HEK293 (cell line): ENCODE data around the gene GNGT1.

Source experiments
- CTCF ChIA-PET: fragments of 350-600 bp; formaldehyde crosslinking; extraction: SDS; loops from one replicate; lab custom pipeline; 2021; ENCODE audit warnings: antibody characterized with exemption; lab: Yijun Ruan, JAX
- POLR2A ChIA-PET: fragments of 300-600 bp; formaldehyde crosslinking; extraction: SDS; loops from one replicate; lab custom pipeline; 2020; ENCODE audit warnings: antibody characterized with exemption, inconsistent platforms; lab: Yijun Ruan, JAX
- H3K27ac ChIP-seq: fragments of 200-500 bp; sonication (Bioruptor generic); 2 replicates; pipeline ENCODE4 v1.5.1; 2014; ENCODE audit warnings: low read depth, low read length, control low read depth, inconsistent platforms; ENCODE audit errors: extremely low read depth
- H3K36me3 ChIP-seq, 2 experiments: fragments of 200-500 bp in 1 of 2; sonication (Bioruptor generic) in 1 of 2; 1 replicate in 1 of 2; 2 replicates in 1 of 2; pipeline ENCODE4 v1.5.1; 2014 to 2017; ENCODE audit warnings: inconsistent platforms in 2 of 2, low read length in 2 of 2; ENCODE audit not compliant: control insufficient read depth in 2 of 2, insufficient read depth in 1 of 2
- H3K4me1 ChIP-seq: fragments of 200-500 bp; sonication (Bioruptor generic); 2 replicates; pipeline ENCODE4 v1.5.1; 2014; ENCODE audit warnings: mild to moderate bottlenecking, low read length, inconsistent platforms; ENCODE audit not compliant: control insufficient read depth, insufficient read depth
- H3K4me3 ChIP-seq: 2 replicates; pipeline ENCODE4 v1.5.1; 2011; ENCODE audit warnings: low read depth, mild to moderate bottlenecking, control low read depth, low read length, moderate library complexity
- H3K9me3 ChIP-seq: fragments of 200-500 bp; sonication (Bioruptor generic); 2 replicates; pipeline ENCODE4 v1.5.1; 2014; ENCODE audit warnings: low read depth, low read length, inconsistent platforms; ENCODE audit not compliant: control insufficient read depth, insufficient read depth
- KLF16 ChIP-seq: fragments of 450-650 bp; formaldehyde crosslinking; IDR thresholded peaks from 2 replicates; pipeline ENCODE4 v1.5.1; 2017; ENCODE audit warnings: missing biosample characterization, missing genetic modification characterization
- MZF1 ChIP-seq: fragments of 450-650 bp; formaldehyde crosslinking; IDR thresholded peaks from 2 replicates; pipeline ENCODE4 v1.5.1; 2017; ENCODE audit warnings: missing biosample characterization, missing genetic modification characterization, borderline replicate concordance
- PATZ1 ChIP-seq: fragments of 450-650 bp; formaldehyde crosslinking; IDR thresholded peaks from 2 replicates; pipeline ENCODE4 v1.5.1; 2016; ENCODE audit warnings: missing biosample characterization, missing genetic modification characterization
- REPIN1 ChIP-seq: fragments of 450-650 bp; formaldehyde crosslinking; IDR thresholded peaks from 2 replicates; pipeline ENCODE4 v1.5.1; 2017; ENCODE audit warnings: missing biosample characterization, missing genetic modification characterization, low read depth
- SALL2 ChIP-seq: fragments of 450-650 bp; formaldehyde crosslinking; IDR thresholded peaks from 2 replicates; pipeline ENCODE4 v1.5.0; 2017; ENCODE audit warnings: missing biosample characterization, mild to moderate bottlenecking, missing genetic modification characterization, borderline replicate concordance
- SP3 ChIP-seq: fragments of 450-650 bp; formaldehyde crosslinking; IDR thresholded peaks from 2 replicates; pipeline ENCODE4 v1.5.1; 2016; ENCODE audit warnings: missing biosample characterization, missing genetic modification characterization
- ZBTB21 ChIP-seq: fragments of 450-650 bp; formaldehyde crosslinking; IDR thresholded peaks from 2 replicates; pipeline ENCODE4 v1.5.1; 2017; ENCODE audit warnings: missing biosample characterization, missing genetic modification characterization
- ZBTB7A ChIP-seq: fragments of 450-650 bp; formaldehyde crosslinking; IDR thresholded peaks from 2 replicates; pipeline ENCODE4 v1.5.1; 2016; ENCODE audit warnings: low read depth, missing biosample characterization, missing genetic modification characterization
- ZBTB8A ChIP-seq: fragments of 450-650 bp; formaldehyde crosslinking; IDR thresholded peaks from 2 replicates; pipeline ENCODE4 v1.5.1; 2016; ENCODE audit warnings: missing biosample characterization, missing genetic modification characterization
- ZNF140 ChIP-seq: fragments of 450-650 bp; formaldehyde crosslinking; IDR thresholded peaks from 2 replicates; pipeline ENCODE4 v1.5.1; 2016; ENCODE audit warnings: missing biosample characterization, missing genetic modification characterization
- ZNF2 ChIP-seq: fragments of 450-650 bp; formaldehyde crosslinking; IDR thresholded peaks from 2 replicates; pipeline ENCODE4 v1.5.1; 2016; ENCODE audit warnings: missing biosample characterization, missing genetic modification characterization
- ZNF311 ChIP-seq: fragments of 450-650 bp; formaldehyde crosslinking; IDR thresholded peaks from 2 replicates; pipeline ENCODE4 v1.5.1; 2017; ENCODE audit warnings: missing biosample characterization, missing genetic modification characterization, borderline replicate concordance
- ZNF391 ChIP-seq: fragments of 450-650 bp; formaldehyde crosslinking; IDR thresholded peaks from 2 replicates; pipeline ENCODE4 v1.5.1; 2016; ENCODE audit warnings: low read depth, missing biosample characterization, missing genetic modification characterization, borderline replicate concordance
- ZNF423 ChIP-seq: fragments of 450-650 bp; formaldehyde crosslinking; IDR thresholded peaks from 2 replicates; pipeline ENCODE4 v1.5.1; 2016; ENCODE audit warnings: missing biosample characterization, missing genetic modification characterization
- ZNF433 ChIP-seq: fragments of 450-650 bp; formaldehyde crosslinking; IDR thresholded peaks from 2 replicates; pipeline ENCODE4 v1.5.1; 2016; ENCODE audit warnings: missing biosample characterization, missing genetic modification characterization, low read depth
- ZNF48 ChIP-seq: fragments of 450-650 bp; formaldehyde crosslinking; IDR thresholded peaks from 2 replicates; pipeline ENCODE4 v1.5.1; 2016; ENCODE audit warnings: missing biosample characterization, missing genetic modification characterization
- ZNF555 ChIP-seq: fragments of 450-650 bp; formaldehyde crosslinking; conservative IDR thresholded peaks from 2 replicates; pipeline ENCODE4 v1.5.1; 2017; ENCODE audit warnings: missing biosample characterization, mild to moderate bottlenecking, missing genetic modification characterization, inconsistent platforms
- ZNF580 ChIP-seq: fragments of 450-650 bp; formaldehyde crosslinking; IDR thresholded peaks from 2 replicates; pipeline ENCODE4 v1.5.1; 2016; ENCODE audit warnings: missing biosample characterization, missing genetic modification characterization
- ZNF610 ChIP-seq: fragments of 450-650 bp; formaldehyde crosslinking; IDR thresholded peaks from 2 replicates; pipeline ENCODE4 v1.5.1; 2016; ENCODE audit warnings: missing biosample characterization, missing genetic modification characterization, borderline replicate concordance
- ZNF621 ChIP-seq: fragments of 450-650 bp; formaldehyde crosslinking; IDR thresholded peaks from 2 replicates; pipeline ENCODE4 v1.5.1; 2017; ENCODE audit warnings: missing biosample characterization, missing genetic modification characterization
- ZNF654 ChIP-seq: fragments of 450-650 bp; formaldehyde crosslinking; IDR thresholded peaks from 2 replicates; pipeline ENCODE4 v1.5.1; 2016; ENCODE audit warnings: low read depth, missing biosample characterization, missing genetic modification characterization
- ZNF792 ChIP-seq: fragments of 450-650 bp; formaldehyde crosslinking; IDR thresholded peaks from 2 replicates; pipeline ENCODE4 v1.5.1; 2016; ENCODE audit warnings: missing biosample characterization, missing genetic modification characterization
- ZSCAN30 ChIP-seq: fragments of 450-650 bp; IDR thresholded peaks from 2 replicates; pipeline ENCODE4 v1.5.1; 2018; ENCODE audit warnings: missing biosample characterization, mild to moderate bottlenecking, missing genetic modification characterization, moderate library complexity

The GNGT1 gene

GRCh38 chr7:93894426-93894825, 11.9 kb upstream of the GNGT1 start (continued):
- no peak for TF ChIP-seq PATZ1 (tag by site-specific recombination)
- TF ChIP-seq ZNF654 (tag by site-specific recombination), result no peak

GRCh38 chr7:93894966-93895640, 11.3 kb upstream of the GNGT1 start:
- H3K4me1 ChIP-seq, result no peaks in the 10 kb centered on the region
- no peaks in the 10 kb centered on the region for H3K36me3 ChIP-seq
- ChIA-PET POLR2A (no interaction called here), CTCF (interaction anchor here (0.6 to 1.0 kb wide), 2 partner anchors 24 to 192 kb away, joined by 3 read pairs; no protein-coding TSS in a partner anchor)
- H3K27ac ChIP-seq, result no peak overlapping the region
- H3K4me3 ChIP-seq, result no peak overlapping the region
- no peaks in the 10 kb centered on the region for H3K9me3 ChIP-seq
- TF ChIP-seq ZNF423 (tag by site-specific recombination) (no peak), ZBTB8A (tag by site-specific recombination) (no peak), ZNF391 (tag by site-specific recombination) (no peak), ZSCAN30 (tag by site-specific recombination) (no peak), ZNF792 (tag by site-specific recombination) (no peak), ZNF2 (tag by site-specific recombination) (no peak), ZNF555 (tag by site-specific recombination) (no peak), REPIN1 (tag by site-specific recombination) (no peak), KLF16 (no peak), ZNF610 (tag by site-specific recombination) (no peak), ZNF580 (no peak), ZBTB7A (tag by site-specific recombination) (no peak), ZNF140 (no peak), ZNF433 (no peak), ZNF48 (tag by site-specific recombination) (no peak), ZNF621 (tag by site-specific recombination) (no peak), ZNF311 (tag by site-specific recombination) (no peak), ZBTB21 (tag by site-specific recombination) (no peak), SP3 (tag by site-specific recombination) (no peak), SALL2 (tag by site-specific recombination) (no peak)

GRCh38 chr7:93895859-93896600, 10.3 kb upstream of the GNGT1 start:
- POLR2A ChIA-PET, result no interaction called here
- CTCF ChIA-PET, result interaction anchor here (1.0 kb wide), 1 partner anchor 192 kb away, joined by 3 read pairs; no protein-coding TSS in a partner anchor
- Histone ChIP-seq H3K27ac (no peak overlapping the region), H3K36me3 (no peaks in the 10 kb centered on the region), H3K4me1 (no peaks in the 10 kb centered on the region), H3K9me3 (no peaks in the 10 kb centered on the region), H3K4me3 (no peak overlapping the region)
- no peak for TF ChIP-seq MZF1 (tag by site-specific recombination)
